Ascending aorta (tissue), 2 donors: ENCODE results near the gene HHAT. TPM values are rescaled to one million over a fixed set of nuclear protein-coding genes. Genes with fewer than 3 reads are reported as not detected.

Source experiments
- DNase-seq, 2 donors: peaks; one replicate each; pipeline ENCODE4 v3.0.0-alpha.2; 2019; ENCODE audit warnings: low spot score in 2 of 2
- H3K27ac ChIP-seq, 2 donors: fragments of 200-600 bp; sonication (generic); one replicate each; pipeline ENCODE4 v1.5.1; 2016 to 2017; ENCODE audit warnings: mild to moderate bottlenecking in 1 of 2
- H3K27me3 ChIP-seq: fragments of 200-600 bp; sonication (generic); one replicate; pipeline ENCODE4 v1.5.1; 2017
- H3K36me3 ChIP-seq, 2 donors: fragments of 200-600 bp; sonication (generic); one replicate each; pipeline ENCODE4 v1.5.1; 2016
- H3K4me1 ChIP-seq, 2 donors: fragments of 200-600 bp; sonication (generic); one replicate each; pipeline ENCODE4 v1.5.1; 2016 to 2017; ENCODE audit warnings: mild to moderate bottlenecking in 1 of 2
- H3K4me3 ChIP-seq, 2 donors: fragments of 200-600 bp; sonication (generic); one replicate each; pipeline ENCODE4 v1.5.1; 2016 to 2017; ENCODE audit warnings: mild to moderate bottlenecking in 1 of 2
- H3K9me3 ChIP-seq, 2 donors: fragments of 200-600 bp; sonication (generic); one replicate each; pipeline ENCODE4 v1.5.1; 2016
- CTCF ChIP-seq, 3 experiments: fragments of 200-600 bp in 2 of 3; fragments of 450-650 bp in 1 of 3; sonication (generic) in 2 of 3; IDR thresholded peaks; one replicate each; pipeline ENCODE4 v1.5.1; 2016 to 2019; ENCODE audit warnings: antibody characterized with exemption in 3 of 3, mild to moderate bottlenecking in 1 of 3, moderate library complexity in 1 of 3
- intact Hi-C: fragments of 100-400 bp; cut with DNase I; formaldehyde crosslinking; loops from one replicate; pipeline ENCODE4 v1.15.1; 2023
- total RNA-seq: library from RNA; depleted of rRNA; stranded (reverse); fragments of >200 nt; gene quantifications from one replicate; pipeline ENCODE4 v1.1.0, GENCODE V29; 2016

The HHAT gene
- total RNA-seq, 1 donor from 2014 or later = 1.2 TPM

- DNase-seq = no peak
Observed at GRCh38 chr1:210597555-210598134, 268.9 kb downstream of the HHAT start.

DNA sequence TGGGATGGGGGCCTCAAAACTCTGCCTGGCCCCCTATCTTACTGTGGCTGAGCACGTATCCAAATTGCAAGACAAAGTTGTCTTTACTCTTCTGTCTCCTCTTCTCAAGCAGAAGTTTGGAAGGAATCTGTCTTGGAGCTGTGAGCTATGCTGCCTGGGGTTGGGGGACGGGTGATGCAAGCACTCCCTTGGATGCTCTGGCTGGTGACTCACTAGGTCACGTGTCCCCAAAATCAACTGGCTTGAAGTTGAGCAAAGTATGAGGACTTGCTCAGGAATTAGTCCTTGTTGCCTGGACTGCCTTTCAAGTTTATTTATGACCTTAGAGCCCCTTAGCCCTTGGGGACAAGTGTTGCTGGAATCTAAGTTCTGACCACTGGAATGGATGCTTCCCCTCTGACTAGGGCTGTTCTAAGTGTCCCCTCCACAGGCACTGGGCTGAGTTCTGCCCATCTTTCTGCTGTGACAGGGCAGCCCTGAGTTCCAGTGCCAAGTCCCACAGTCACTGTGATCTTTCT lies 269.5 kb downstream of the HHAT start:
- peak; percentile 42 to 80 for DNase-seq
- Histone ChIP-seq H3K27me3 (no peaks in the 10 kb centered on the region), H3K36me3 (no peaks in the 10 kb centered on the region), H3K27ac (peak overlapping the region; percentile 78 to 83), H3K4me1 (peaks cover 0 to 6% of the 10 kb centered on the region in 2 donors), H3K4me3 (no peak overlapping the region), H3K9me3 (no peaks in the 10 kb centered on the region)
- intact Hi-C loops = loop anchor here (5.0 kb wide), 1 partner anchor 659 kb away; the partner anchor contains the start of gene RCOR3
- TF ChIP-seq CTCF (IDR thresholded peaks at IDR 0.05) = no peak

More at GRCh38 chr1:210597555-210598134, 268.9 kb downstream of the HHAT start:
- Histone ChIP-seq H3K4me3 (no peak overlapping the region), H3K27ac (peak overlapping the region; percentile 78 to 83), H3K9me3 (no peaks in the 10 kb centered on the region), H3K27me3 (no peaks in the 10 kb centered on the region), H3K4me1 (peaks cover 0 to 6% of the 10 kb centered on the region in 2 donors), H3K36me3 (no peaks in the 10 kb centered on the region)
- intact Hi-C loops = loop anchor here (5.0 kb wide), 1 partner anchor 660 kb away; the partner anchor contains the start of gene RCOR3
- TF ChIP-seq CTCF (IDR thresholded peaks at IDR 0.05) = no peak

DNA sequence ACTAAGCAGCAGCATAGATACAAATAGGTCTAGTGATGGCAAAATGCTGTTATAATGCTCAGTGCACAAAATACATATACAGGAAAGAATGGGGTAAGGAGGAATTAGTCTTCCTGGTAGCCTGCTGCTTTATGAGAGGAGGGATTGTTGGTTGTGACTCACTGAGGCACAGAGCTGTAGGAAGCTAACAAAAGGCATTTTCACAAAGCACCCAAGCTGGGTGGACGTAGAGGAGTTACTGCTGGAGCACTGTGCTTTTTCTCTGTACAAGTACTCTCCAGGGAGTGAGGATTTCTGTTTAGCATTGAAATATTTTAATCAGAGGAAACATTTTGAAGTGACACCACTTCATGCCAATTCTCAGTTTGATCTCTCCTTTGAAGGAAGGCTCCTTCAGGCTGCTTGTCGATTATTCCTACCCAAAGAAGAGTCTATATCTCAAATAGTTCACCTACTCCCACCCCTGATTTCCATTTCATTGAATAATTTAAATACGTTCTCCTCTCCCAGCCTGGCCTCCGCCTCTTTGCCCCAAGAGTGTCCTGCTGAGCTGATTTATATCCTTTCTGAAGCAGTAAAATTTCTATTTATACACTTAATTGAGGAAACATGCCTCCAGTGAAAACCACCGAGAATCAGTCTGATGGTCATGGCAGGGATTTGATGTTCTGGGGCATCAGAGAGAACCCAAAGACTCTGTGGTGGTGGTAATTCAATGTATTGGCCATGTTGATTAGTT lies 271.9 kb downstream of the HHAT start:
- no peak overlapping the region for H3K27ac ChIP-seq
- H3K9me3 ChIP-seq = no peaks in the 10 kb centered on the region
- H3K36me3 ChIP-seq = no peaks in the 10 kb centered on the region
- H3K4me3 ChIP-seq = no peak overlapping the region
- intact Hi-C loops = no loop called here
- DNase-seq = no peak
- no peak for TF ChIP-seq CTCF (IDR thresholded peaks at IDR 0.05)
- no peaks in the 10 kb centered on the region for H3K27me3 ChIP-seq
- H3K4me1 ChIP-seq = peaks cover 0 to 6% of the 10 kb centered on the region in 2 donors

DNA sequence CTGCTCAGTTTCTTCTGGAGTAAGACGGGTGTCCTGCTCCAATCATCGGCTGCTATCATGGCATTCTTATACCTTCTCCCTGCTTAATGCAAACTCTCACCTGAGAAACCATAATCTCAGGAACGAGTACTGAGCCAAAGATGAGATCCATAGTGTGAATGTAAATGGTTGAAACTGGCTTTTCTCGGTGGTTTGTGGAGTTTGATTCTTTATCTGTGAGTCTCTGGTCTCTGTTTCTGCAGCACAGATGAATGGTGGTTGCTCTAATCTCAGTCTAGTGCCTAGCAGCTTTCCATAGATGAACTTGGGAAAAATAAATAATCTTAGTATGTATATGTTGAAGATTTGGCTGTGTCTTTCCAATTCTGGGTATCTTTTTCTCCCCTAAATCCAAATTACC lies 274.4 kb downstream of the HHAT start:
- H3K27me3 ChIP-seq = no peaks in the 10 kb centered on the region
- no peak overlapping the region for H3K27ac ChIP-seq
- DNase-seq = no peak
- TF ChIP-seq CTCF (IDR thresholded peaks at IDR 0.05) = no peak
- no peaks in the 10 kb centered on the region for H3K36me3 ChIP-seq
- peaks cover 0 to 4% of the 10 kb centered on the region in 2 donors for H3K9me3 ChIP-seq
- intact Hi-C loops = no loop called here
- H3K4me3 ChIP-seq = no peak overlapping the region
- no peaks in the 10 kb centered on the region for H3K4me1 ChIP-seq

GRCh38 chr1:210605099-210605498 lies 276.4 kb downstream of the HHAT start:
- TF ChIP-seq CTCF (IDR thresholded peaks at IDR 0.05) = no peak
- DNase-seq = no peak
- H3K9me3 ChIP-seq = peaks cover 0 to 4% of the 10 kb centered on the region in 2 donors
- H3K4me1 ChIP-seq = no peaks in the 10 kb centered on the region
- intact Hi-C loops = no loop called here
- no peak overlapping the region for H3K4me3 ChIP-seq
- no peaks in the 10 kb centered on the region for H3K27me3 ChIP-seq
- no peaks in the 10 kb centered on the region for H3K36me3 ChIP-seq
- no peak overlapping the region for H3K27ac ChIP-seq
